Prostate gland (tissue), 2 donors: Measurements from ENCODE around the gene EMILIN1. TPM values are rescaled to one million over a fixed set of nuclear protein-coding genes. Genes with fewer than 3 reads are reported as not detected.

Source experiments
- DNase-seq: peaks from one replicate; pipeline ENCODE4 v3.0.0-alpha.2; 2019; ENCODE audit warnings: low spot score
- H3K27ac ChIP-seq, 2 donors: fragments of 200-600 bp; sonication (generic); 2 replicates each; pipeline ENCODE4 v1.5.1; 2017 to 2019
- H3K27me3 ChIP-seq: fragments of 200-600 bp; sonication (generic); replicated peaks from 2 replicates; pipeline ENCODE4 v1.5.1; 2019; ENCODE audit not compliant: insufficient read depth
- H3K36me3 ChIP-seq, 2 donors: fragments of 200-600 bp; sonication (generic); 1 replicate in 1 of 2; 2 replicates in 1 of 2; pipeline versions ENCODE4 v1.5.1 to v1.8.1; 2017 to 2019
- H3K4me1 ChIP-seq: fragments of 200-600 bp; sonication (generic); replicated peaks from 2 replicates; pipeline ENCODE4 v1.5.1; 2019
- H3K4me3 ChIP-seq, 2 donors: fragments of 200-600 bp; sonication (generic); 2 replicates each; pipeline ENCODE4 v1.5.1; 2017 to 2019
- H3K9me3 ChIP-seq: fragments of 200-600 bp; sonication (generic); 2 replicates; pipeline ENCODE4 v1.5.1; 2017
- POLR2A ChIP-seq: fragments of 450-650 bp; IDR thresholded peaks from one replicate; pipeline ENCODE4 v1.6.1; 2016; ENCODE audit warnings: antibody characterized with exemption, mild to moderate bottlenecking
- POLR2AphosphoS5 ChIP-seq: sonication (generic); formaldehyde crosslinking; IDR thresholded peaks from one replicate; pipeline ENCODE4 v1.6.1; 2017; ENCODE audit warnings: antibody characterized with exemption
- WGBS: methylation state at CpG from one replicate; pipeline ENCODE4 v1.1.5; 2018; 5-methylcytosine and 5-hydroxymethylcytosine counted together
- intact Hi-C: fragments of 100-400 bp; cut with DNase I; formaldehyde crosslinking; loops from one replicate; pipeline ENCODE4 v1.14.2; 2022
- total RNA-seq, 2 donors: library from RNA; depleted of rRNA; stranded (reverse); fragments of >200 nt; gene quantifications; one replicate each; pipeline ENCODE4 v1.1.0, GENCODE V29; 2016
- TF ChIP-seq, protein P1 (sequence below), 4 experiments: fragments of 200-600 bp in 2 of 4; fragments of 450-650 bp in 2 of 4; sonication (generic) in 2 of 4; IDR thresholded peaks; 1 replicate in 3 of 4; 2 replicates in 1 of 4; pipeline ENCODE4 v1.5.1; 2016 to 2019; ENCODE audit warnings: antibody characterized with exemption in 4 of 4, mild to moderate bottlenecking in 2 of 4, moderate library complexity in 2 of 4

EMILIN1 gene
- total RNA-seq, 2 donors from 2014 or later, result 39.8 to 149 TPM

DNA sequence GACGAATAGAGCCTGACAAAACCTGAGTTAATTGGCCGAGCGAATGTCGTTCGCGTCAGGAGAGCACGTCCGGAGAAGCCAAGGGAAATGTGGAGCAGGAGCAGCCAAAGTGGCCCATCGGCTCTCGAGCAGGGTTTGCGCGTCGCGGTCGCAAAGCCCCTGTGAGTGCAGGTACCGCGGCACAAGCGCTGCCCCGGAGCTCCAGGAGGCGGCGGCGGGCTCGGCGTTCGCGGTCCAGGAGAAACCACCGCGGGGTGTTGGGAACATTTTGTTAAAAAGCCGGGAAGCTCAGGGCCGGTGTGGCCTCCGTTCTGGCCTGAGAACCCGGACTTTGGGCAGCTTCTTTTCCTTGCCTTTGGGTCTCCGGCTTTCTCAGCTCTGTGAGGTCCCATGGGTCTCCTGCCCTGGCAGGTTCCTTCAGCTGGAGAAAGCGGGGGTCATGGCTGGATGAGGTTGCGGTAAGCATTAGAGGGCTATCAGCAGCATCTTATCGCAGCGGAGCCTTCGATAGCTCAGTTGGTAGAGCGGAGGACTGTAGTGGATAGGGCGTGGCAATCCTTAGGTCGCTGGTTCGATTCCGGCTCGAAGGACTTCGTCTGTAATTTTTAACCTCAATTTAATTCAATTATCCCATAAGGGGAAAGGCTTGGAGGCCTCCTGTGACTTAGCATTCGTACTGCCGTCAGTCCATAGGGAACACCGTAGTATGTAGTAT is 28.0 kb upstream of the EMILIN1 start:
- TF ChIP-seq, protein P1, sequence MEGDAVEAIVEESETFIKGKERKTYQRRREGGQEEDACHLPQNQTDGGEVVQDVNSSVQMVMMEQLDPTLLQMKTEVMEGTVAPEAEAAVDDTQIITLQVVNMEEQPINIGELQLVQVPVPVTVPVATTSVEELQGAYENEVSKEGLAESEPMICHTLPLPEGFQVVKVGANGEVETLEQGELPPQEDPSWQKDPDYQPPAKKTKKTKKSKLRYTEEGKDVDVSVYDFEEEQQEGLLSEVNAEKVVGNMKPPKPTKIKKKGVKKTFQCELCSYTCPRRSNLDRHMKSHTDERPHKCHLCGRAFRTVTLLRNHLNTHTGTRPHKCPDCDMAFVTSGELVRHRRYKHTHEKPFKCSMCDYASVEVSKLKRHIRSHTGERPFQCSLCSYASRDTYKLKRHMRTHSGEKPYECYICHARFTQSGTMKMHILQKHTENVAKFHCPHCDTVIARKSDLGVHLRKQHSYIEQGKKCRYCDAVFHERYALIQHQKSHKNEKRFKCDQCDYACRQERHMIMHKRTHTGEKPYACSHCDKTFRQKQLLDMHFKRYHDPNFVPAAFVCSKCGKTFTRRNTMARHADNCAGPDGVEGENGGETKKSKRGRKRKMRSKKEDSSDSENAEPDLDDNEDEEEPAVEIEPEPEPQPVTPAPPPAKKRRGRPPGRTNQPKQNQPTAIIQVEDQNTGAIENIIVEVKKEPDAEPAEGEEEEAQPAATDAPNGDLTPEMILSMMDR (IDR thresholded peaks at IDR 0.05), result peak in 2 of 4 experiments; percentile 52 to 68
- TF ChIP-seq POLR2A (no peak), POLR2AphosphoS5 (peak; percentile 75)
- peak overlapping the region; percentile 97 to 98 for H3K4me3 ChIP-seq
- H3K9me3 ChIP-seq, result no peaks in the 10 kb centered on the region
- DNase-seq, result peak; percentile 92
- H3K27me3 ChIP-seq, result no peaks in the 10 kb centered on the region
- under 1% methylated on average over 48 of the region's 48 CpGs for WGBS
- peaks cover 6% of the 10 kb centered on the region for H3K4me1 ChIP-seq
- H3K36me3 ChIP-seq, result peaks cover 0 to 5% of the 10 kb centered on the region in 2 donors
- intact Hi-C loops, result loop anchor here (2.0 kb wide), 1 partner anchor 28 kb away; the partner anchor contains the start of gene EMILIN1
- H3K27ac ChIP-seq, result peak overlapping the region; percentile 85 to 90

DNA sequence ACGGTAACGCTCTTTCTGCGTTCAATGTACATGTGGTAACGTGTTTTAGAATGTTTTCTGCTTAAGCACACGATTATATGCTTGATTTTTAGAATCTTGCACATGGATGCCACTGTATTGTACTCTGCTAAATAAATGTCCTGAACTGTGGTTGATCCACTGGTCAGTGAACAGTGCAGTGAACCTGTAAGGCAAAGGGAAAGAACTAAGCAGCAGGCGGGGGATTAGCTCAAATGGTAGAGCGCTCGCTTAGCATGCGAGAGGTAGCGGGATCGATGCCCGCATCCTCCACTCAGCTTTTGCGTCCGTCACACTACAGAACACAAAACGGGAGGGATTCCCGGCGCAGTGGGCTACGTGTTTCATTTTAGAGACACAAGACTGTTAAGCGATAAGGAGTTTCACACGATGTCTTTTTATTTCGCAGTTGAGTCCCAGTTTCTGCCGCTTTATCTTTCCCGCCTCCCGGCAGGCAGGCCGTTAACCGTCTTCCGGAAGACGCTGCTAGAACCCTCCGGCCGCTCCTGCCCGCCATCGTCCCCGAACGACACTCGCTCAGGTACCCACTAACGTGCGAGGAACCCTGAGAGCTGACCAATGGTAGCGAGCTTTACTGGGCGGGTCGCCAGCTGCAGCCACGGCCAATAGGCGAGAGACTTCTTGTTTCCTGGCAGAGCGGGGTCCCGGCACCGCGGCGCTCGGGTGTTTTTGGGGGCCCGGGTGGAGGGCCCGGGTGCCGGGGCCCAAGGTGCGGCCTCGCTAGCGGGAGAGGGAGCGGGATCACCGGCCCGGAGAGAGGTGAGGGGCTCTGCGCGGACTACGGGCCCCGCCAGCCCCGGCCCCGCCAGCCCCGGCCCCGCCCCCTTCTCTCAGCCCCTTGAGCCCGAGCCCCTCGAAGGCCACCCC is 27.2 kb upstream of the EMILIN1 start, which contains the start of gene AGBL5:
TSS of gene AGBL5 (plus strand) at position 673 of the 906 bp plus-strand sequence. CDS start 1,291 bp downstream, outside the sequence.
- intact Hi-C loops, result loop anchor here (2.0 kb wide), 1 partner anchor 28 kb away; the partner anchor contains the start of gene EMILIN1

DNA sequence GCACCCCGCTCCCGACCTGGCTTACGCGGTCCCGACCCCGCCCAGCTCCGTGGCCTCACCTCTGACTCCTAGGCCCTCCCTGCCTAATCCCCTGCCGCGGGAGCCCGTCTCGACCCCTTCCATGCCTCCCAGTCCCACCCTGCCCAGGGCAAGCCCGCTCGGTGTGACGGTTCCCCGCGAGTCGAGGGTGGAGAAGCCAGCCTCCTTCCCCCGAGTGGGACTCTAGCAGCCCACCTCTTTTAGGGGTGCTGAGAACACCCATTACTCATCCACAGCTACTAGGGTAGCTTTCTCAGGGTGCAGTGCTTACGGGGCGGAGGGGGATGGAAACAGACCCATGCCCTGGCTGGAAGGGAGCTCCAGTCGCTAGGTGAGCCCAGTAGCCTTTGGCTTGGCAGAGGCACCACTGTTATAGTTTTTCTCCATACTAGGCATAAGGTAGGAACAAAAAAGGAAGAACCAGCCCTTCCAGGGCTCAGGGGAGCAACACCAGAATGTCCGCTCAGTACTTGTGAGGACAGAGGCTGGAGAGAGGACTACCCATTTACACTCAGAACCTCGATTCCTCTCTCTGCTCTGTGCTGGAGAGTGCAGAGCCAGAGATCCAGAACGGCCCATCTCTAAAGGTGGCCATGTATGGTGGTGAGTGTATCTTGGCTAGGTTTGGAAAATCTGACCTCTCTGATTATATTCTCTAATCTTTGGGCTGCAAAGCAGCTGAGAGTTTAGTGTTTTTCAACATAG is 26.3 kb upstream of the EMILIN1 start:
- TF ChIP-seq, protein P1 (IDR thresholded peaks at IDR 0.05), result no peak
- TF ChIP-seq POLR2A, result no peak
- TF ChIP-seq POLR2AphosphoS5, result no peak
- H3K36me3 ChIP-seq, result peaks cover 0 to 5% of the 10 kb centered on the region in 2 donors
- H3K4me3 ChIP-seq, result peak overlapping the region; percentile 97 to 98
- WGBS, result 3% methylated on average over 22 of the region's 24 CpGs
- DNase-seq, result peak; percentile 23
- H3K27me3 ChIP-seq, result no peaks in the 10 kb centered on the region
- no peaks in the 10 kb centered on the region for H3K9me3 ChIP-seq
- H3K27ac ChIP-seq, result peak overlapping the region; percentile 85 to 90
- intact Hi-C loops, result loop anchor here (2.0 kb wide), 2 partner anchors 19 to 27 kb away; partner anchors contain the start of genes EMILIN1 and OST4
- peaks cover 6% of the 10 kb centered on the region for H3K4me1 ChIP-seq

More for the DNA sequence above, 27.2 kb upstream of the EMILIN1 start, which contains the start of gene AGBL5:
- Histone ChIP-seq H3K36me3 (peaks cover 0 to 5% of the 10 kb centered on the region in 2 donors), H3K27ac (peak within 1 kb of the TSS; percentile 85 to 90), H3K4me3 (peak within 1 kb of the TSS; percentile 97 to 98), H3K9me3 (no peaks in the 10 kb centered on the region), H3K27me3 (no peaks in the 10 kb centered on the region), H3K4me1 (peaks cover 6% of the 10 kb centered on the region)
- TF ChIP-seq, protein P1 (IDR thresholded peaks at IDR 0.05), result no peak
- TF ChIP-seq POLR2AphosphoS5, result peak; percentile 77
- peak; percentile 43 for TF ChIP-seq POLR2A
- DNase-seq, result peak; percentile 95
- under 1% methylated on average over 49 of the region's 67 CpGs for WGBS

DNA sequence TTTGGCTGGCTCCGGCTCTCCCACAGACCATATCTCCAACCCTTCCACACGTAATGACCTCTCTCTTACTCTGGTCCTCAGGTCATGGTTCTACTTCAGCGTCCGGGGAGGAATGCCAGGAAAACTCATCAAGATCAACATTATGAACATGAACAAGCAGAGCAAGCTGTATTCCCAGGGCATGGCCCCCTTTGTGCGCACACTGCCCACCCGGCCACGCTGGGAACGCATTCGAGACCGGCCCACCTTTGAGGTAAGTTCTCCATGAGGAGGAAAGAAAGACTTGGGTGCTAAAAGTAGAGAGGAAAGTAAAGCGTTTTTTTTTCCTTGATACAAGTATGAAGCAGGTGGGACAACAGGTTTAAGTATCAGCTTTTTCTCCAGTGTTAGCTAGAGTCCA is 25.1 kb upstream of the EMILIN1 start:
- Histone ChIP-seq H3K27me3 (no peaks in the 10 kb centered on the region), H3K27ac (no peak overlapping the region), H3K9me3 (no peaks in the 10 kb centered on the region), H3K4me1 (peaks cover 6% of the 10 kb centered on the region), H3K4me3 (no peak overlapping the region), H3K36me3 (peaks cover 0 to 5% of the 10 kb centered on the region in 2 donors)
- WGBS, result 84% methylated on average over 11 of the region's 11 CpGs
- no peak for DNase-seq
- TF ChIP-seq, protein P1 (IDR thresholded peaks at IDR 0.05), result no peak
- TF ChIP-seq POLR2AphosphoS5 (no peak), POLR2A (no peak)
- intact Hi-C loops, result loop anchor here (2.0 kb wide), 1 partner anchor 17 kb away; the partner anchor contains the start of gene OST4
